Activated CD8-positive, alpha-beta memory T cell treated with anti-CD3 and anti-CD28 coated beads, Interleukin-2, amount 50 U/mL, for 1 hour (primary cell): ENCODE measurements around the gene LHX8.
"Not testable (repeated sequence)": the region's sequence is repeated elsewhere in the genome, so short reads cannot be mapped to it uniquely, and the experiment has no call there.

Experiments used
- DNase-seq: peaks from one replicate; pipeline ENCODE4 v3.0.0-alpha.2; 2020; ENCODE audit errors: extremely low read depth

Gene LHX8

DNA sequence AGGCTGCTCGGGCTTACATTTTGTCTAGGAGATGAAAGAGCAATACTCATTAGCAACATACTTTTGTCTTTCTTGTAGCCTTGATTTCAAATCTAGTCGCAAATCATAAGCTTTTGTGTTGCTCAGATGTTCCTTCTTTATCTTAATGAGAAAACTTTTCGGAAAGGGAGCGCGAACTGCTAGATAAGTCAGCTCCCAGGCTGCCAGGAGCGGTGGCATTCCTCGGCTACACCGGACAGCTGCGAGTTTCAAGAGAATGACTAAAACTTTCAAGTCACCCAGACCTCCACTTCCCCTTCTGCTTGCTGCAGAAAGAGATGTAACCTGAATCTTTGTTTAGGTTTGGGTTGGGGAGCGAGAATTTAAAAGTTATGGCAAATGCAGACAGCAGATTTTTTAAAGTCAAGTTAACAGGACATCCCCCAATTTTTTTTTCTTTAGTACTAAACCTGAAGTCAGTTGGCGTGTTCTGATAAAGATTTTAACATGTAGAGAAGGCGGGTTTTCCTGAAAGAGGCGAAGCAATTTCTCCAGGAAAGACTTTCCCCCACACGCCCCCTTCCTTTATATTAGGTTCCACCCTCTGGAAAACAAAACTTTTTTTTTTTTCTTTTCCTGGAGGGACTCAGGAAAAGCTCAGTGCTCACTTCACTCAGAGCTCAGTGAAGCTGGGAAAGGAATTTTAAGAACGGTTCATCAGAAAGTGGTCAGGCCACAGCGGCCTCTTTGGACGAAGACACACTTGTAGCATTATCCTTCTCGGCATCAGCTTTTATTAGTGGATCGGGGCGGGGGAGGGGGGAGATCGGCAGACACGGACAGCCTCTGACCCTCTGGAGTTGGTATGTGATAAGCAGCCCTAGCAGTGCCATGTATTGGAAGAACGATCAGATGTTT lies at the start of gene LHX8:
TSS of gene LHX8 (plus strand) at position 639 of the 897 bp plus-strand sequence. CDS start 2,227 bp downstream, outside the sequence.
- no peak for DNase-seq

DNA sequence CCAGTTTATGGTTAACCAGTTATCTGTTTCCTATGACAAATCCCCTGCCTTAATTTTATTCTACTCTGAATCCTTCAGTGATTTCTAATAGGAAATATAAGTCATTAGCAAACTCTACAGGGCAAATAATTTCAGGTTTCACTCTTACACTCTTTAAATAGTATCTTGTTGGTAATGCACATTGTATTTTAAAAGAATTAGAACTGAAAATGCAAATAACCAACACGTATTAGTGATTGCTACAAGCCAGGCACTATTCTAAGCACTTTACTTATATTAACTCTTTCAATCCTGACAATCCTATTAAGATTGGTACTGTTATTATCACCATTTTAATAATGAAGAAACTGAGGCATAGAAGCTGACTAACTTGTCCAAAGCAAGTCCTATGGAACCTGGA lies 48.3 kb upstream of the LHX8 start:
- DNase-seq: no peak

DNA sequence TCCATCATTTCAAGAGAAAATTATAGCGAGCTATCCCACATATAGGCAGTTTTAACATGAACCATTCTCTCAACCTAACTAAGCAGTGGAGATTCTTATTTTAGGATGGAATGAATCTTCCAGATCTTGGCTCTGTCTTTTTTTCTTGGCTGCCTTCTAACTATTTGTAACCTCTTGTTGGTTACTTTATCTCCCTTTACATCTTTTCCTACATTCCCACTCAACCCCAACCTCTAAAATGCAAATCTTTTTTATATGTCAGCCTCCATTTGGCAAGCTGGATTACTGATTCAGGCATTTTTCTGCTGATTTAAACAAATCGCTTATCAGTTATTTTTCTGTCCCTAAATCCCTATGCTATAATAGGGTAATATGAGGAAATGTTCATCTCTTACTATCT lies 46.9 kb upstream of the LHX8 start:
- DNase-seq: no peak

DNA sequence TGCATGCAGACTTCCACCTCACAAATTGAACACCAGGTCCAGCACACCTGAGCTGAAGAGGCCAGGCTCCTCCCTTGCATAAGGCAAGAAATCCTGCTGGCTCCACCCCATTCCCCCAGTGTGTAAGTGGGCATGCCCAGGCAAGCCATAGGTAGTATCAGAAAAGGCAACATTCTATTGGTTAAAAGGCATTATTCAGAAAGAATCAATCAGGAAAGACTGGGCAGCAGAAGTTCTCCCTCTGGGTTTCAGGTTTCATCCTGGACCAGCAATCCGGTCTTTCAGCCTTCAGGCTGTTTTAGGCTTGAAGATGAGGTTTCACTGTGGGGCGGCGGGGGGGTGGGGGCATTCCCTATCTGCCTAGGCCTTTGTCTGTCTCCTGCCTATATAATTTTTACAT lies 42.0 kb upstream of the LHX8 start:
- no peak for DNase-seq

DNA sequence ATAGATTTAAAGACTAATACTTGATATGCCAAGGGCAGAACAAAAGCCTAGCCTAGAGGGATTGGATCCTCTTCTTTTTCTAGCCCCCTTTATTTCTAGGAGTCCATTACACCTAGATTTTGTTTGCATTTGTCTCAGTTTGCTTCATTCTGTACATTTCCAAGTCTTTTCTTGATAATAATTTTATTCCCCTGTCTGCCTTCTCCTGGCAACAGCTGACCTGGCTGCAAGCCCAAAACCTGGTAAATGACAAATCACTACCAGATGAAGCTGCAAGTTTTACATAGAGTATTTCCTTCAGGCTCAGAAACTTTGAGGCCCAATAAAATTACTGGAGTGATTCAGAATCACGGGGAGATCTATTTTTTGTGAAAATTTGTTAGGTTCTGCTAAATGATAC lies 36.5 kb upstream of the LHX8 start:
- no peak for DNase-seq

DNA sequence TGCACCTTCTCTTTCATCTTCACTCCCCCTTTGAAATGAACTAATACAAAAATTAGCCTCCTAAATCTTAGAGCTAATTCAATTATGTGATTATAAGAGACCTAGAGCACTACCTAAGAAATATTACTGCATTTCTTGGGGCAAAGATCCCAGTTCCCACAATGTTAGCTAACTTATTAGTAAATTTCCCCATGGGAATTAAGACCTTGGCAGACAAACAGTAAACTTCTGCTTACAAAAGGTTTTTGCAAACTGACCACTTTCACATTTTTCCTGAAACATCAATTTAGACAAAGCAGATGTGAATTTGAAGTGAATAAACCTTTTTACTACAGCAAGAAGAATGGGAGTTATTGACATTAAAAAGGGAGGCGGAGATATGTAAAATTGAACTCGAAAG lies 34.6 kb upstream of the LHX8 start:
- DNase-seq: no peak

DNA sequence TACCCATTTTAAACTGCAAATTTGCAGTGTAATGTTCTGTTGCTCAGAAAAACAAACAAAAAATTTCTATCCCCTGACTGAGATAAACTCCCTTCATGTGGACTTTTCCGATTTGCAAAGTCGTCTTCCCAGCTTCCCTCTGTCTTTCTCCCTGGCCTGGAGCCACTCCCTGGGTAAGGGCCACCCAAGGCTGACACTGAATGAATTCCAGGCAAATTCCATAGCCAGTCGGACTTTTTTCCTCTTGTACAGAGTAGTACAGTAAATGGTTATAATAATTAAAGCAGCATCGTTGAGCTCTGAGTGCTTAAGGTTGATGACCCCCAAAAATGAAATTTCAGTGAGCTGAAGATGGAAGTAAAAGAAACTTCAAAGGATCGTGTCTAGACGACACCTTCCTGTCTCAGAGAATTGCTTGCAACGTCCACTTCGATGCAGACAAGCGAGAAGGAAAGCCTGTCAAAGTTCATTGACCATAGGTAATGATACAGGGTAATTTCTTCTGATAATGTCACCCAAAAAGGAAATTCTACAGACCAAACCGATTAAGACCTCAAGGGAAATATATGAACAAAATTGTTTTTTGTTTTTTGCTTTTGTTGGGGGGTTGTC lies 33.6 kb upstream of the LHX8 start:
- DNase-seq: no peak

DNA sequence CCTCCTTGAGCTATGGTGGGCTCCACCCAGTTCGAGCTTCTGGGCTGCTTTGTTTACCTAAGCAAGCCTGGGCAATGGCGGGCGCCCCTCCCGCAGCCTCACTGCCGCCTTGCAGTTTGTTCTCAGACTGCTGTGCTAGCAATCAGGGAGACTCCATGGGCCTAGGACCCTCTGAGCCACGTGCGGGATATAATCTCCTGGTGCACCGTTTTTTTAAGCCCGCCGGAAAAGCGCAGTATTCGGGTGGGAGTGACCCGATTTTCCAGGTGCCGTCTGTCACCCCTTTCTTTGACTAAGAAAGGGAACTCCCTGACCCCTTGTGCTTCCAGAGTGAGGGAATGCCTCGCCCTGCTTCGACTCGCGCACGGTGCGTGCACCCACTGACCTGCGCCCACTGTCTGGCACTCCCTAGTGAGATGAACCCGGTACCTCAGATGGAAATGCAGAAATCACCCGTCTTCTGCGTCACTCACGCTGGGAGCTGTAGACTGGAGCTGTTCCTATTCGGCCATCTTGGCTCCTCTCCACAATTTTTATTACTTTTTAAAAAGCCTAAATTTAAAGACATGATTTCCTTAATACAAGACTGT lies 21.7 kb upstream of the LHX8 start:
- not testable (repeated sequence) for DNase-seq

DNA sequence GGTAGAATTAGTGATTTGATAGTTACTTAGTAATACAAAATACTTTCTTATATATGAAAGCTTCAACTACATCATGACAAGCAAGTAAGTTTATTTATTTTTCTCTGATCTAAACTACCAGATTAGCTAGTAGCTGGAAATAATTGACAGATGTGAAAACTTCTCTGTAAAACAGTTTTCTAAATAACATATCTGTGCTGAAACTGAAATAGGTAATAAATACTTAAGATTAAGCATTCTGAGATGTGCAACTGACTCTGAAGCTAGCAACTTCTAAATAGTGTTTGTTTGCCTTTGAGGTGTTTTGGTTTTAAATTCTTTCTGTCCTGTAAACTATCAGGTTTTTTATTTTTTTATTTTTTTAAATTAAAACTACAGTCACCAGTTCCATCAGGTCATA lies 18.5 kb upstream of the LHX8 start:
- DNase-seq: no peak

DNA sequence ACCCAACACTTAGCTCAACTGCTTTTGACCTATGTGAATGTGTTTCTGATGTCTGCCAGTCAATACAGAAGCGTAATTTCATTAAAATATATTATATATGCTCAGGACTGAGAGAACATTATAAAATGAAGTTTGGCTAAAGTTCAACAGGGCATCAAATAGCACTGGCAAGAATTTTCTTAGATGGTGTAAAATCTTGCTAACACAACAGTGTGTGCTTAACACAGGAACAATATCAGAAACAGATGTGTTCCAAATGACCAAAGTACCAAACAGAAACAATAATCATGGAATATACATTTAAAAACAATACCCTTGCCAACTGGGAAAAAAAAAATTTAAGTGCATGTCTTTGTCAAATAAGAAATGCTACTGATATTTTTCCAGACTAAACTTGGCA lies 10.4 kb upstream of the LHX8 start:
- DNase-seq: no peak

DNA sequence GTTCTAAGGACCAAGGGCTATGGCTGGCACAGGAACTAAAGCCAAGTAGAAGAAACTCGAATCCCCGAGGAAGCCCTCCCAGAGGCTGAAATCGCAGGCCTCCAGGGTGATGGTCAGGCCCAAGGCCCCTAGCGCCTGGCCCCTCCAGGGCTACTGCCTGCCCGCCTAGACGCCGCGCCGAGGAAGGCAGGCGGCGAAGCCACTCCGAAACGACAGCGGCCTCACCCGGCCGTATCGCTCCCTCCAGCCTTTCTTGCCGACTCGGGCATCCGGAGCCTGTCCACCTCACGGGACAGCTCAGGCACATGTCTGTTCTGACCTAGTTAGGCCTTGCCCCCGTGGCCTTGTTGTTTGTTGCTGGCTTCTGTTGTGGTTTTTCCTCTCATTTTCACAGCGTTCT lies 9.7 kb upstream of the LHX8 start:
- no peak for DNase-seq

DNA sequence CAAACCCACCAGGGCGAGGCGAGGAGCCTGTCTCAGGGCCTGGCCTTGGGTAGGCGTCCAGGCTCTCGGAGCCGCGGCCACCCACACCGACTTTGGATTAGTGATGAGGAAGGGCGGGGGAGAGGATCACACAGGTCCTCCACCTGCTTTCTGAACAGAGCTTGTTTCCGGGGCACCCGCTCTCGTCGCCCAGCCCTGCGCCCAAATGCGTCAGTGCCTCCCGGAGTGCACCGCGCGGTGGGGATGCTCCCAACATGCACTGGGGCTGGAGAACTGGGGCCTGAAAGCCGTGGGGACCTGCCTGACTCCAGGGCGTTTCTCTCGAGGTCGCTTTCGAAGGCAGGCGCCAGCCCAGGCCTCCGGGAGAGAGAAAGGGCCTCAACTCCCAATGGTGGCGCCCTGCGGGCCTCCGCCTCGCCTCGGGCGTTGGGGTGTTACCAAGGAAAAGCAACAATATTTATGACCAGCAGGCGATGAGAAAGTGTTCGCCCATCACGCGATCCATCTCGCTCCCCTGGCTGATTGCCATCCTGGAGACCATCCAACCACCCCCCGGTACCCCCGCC lies 8.9 kb upstream of the LHX8 start:
- no peak for DNase-seq

DNA sequence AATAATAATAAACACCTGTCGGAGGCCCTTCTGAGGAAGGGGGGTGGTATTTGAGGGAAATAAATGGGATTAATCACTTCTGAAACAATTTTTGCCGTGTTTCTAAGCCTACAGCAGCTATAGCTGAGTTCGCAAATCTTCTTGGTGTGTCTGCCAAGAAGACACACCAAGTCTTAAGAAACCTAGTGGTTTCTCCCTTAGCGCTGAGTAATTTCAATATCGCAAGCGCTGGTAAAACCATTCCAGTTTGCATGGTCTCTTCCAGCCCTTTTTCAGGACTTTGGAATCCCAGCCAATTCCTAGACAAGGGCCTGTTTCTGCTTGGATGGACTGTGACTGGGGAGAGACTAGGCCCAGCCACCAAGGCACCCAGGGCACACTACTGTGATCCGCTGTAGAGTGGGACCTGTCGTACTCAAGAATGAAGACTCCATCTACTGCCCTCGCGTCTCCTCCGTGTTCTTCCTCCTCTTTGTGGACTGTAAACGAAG lies 7.5 kb upstream of the LHX8 start:
- no peak for DNase-seq

DNA sequence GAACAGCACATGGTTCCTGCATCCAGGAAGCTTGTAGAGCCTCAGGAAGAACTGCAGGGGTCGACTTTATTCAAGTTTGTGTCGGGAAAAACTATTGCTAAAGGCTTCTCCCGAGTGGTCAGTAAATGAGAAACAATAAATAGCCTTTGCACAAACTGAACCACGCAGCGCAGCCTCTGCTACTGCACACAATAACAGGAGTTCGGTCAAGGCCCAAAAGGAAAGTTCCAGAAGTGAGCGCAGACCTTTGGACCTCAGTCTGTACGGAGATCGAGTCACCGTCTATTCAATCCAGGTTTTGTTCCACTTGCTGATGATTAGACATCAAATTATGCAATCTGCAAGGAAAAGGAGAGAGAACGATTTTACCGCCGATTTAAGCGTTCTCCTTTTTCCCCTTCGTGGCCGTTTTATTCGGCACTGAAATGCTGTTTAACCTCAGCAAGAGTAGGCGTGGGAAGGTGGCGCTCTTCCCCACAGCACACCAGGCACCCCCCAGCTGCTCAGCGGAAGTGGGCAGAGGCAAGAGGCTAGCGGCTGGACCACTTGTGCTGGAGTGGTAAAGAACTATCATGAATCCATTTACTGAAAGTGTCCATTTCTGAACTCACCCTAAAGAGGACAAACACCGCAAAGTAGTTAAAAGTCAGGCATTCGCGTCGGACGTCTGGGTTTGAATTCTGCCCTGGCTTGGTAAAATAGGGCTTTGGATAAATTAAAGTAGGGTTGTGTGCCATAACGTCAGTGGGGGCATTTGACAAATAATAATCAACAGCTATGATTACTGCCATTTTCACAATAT lies 6.1 kb upstream of the LHX8 start:
- no peak for DNase-seq

DNA sequence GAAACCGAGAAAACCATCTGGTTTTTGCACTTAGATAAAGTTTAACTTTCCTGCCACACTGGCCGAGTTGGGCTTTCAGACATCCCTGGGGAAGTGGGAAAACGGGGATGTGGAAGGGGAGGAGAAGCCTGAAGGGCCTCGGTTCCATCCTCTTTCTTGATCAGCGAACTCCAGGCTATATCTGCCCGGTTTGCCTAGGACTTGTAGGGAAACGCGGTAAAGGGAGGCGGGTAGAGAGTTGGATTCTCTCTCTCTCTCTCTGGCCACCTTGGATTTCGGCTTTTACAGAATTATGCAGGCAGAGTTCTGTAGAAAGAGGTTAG lies 4.6 kb upstream of the LHX8 start:
- DNase-seq: no peak

DNA sequence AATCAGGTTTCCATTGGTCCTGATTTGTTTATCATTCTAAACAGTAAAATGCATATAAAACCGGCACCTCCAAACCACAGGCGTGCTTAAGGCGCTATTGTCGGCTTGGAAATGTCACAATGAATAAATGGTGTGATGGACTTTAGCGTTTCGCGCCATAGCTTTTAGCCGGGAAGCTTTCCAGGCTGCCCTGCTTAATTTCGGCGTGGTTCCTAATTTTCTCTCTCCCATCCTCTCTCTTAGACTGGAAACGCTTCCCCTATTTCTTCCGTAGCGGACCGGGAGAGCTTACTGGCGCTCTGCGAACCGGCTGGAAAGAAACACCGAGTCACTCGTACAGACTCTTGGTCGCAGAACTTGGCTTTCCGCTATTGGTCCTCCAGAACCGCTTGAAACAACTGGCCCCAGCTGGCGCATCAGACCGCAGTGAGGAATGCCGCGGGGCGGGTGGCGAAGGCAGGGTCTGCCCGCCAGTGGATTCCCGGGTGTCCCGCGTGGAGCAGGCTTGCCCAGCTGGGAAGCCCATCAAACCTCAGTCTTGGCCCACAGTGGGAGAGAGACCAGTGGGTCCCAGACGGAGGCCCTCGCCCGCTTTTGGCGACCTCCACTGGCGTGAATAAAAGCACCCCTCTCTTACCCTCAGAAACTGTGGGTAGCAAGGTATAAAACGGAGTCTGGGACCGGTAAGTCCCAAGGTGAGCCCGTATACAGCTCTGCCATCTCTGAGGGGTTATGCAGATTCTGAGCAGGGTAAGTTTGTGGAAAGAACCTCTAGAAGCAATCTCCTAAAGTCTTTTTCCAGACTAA lies 4.0 kb upstream of the LHX8 start:
- DNase-seq: no peak

DNA sequence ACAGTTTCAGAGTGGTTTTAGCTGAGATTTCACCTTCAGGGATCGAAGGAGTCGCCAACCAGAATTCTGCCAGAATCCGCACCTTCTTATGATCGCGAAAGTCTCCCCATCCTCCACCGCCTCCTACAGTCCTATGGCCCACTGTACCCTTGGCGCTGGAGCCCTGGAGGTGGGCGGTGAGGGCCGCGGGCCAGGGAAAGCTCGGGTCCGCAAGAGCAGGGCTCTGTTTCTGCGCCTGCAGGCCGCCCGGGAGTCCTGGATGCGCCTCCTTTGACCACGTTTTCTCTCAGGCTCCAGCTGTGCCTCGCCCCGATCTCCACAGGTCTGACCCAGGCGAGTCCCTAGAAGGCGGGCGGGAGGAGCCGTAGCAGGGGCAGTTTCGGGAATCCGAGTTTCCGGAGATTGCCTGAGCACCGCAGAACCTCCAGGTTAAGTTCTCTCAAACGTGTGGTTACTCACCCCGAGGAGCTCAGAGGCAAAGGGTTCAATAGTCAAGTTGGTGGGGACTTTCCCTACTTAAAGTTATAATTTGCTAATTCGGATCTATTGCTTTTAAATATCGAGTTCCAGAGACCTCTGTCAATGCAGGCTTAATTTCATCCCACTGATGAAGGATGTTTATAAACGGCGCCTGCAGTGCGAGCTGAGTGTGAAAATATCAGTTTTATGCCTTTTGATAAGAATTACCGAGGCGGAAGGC lies 3.2 kb upstream of the LHX8 start:
- DNase-seq: no peak

DNA sequence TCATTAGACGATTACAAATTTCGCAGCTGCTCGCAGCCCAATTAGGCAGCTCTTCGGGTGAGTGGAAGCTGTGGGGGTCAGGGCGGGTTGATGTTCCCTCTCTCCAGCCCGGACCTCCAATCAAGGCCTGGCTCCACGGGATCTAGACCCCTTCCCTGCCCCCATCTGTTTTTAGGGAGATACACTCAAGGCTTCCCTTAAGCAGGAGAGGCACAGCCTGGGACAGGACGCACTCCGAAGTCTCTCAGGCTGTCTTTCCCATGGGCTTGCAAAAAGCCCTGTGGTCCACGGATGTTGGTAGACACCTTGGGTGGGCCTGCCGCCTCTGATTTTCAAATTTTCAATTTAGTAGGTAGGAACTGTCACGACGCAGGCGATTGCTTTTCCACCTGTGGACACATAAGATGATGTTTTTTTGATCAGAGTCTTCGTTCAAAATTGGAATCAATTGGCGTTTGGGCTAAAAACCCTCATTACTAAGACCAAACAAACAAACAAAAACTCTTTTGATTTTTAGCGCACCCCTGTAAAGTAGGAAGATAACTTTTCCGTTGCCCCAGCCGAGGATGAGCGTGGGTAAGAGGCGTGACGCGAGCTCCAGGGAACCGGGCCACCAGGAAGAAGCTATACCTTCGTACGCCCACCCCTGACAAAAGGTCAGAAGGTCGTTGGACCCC lies 2.5 kb upstream of the LHX8 start:
- DNase-seq: no peak

DNA sequence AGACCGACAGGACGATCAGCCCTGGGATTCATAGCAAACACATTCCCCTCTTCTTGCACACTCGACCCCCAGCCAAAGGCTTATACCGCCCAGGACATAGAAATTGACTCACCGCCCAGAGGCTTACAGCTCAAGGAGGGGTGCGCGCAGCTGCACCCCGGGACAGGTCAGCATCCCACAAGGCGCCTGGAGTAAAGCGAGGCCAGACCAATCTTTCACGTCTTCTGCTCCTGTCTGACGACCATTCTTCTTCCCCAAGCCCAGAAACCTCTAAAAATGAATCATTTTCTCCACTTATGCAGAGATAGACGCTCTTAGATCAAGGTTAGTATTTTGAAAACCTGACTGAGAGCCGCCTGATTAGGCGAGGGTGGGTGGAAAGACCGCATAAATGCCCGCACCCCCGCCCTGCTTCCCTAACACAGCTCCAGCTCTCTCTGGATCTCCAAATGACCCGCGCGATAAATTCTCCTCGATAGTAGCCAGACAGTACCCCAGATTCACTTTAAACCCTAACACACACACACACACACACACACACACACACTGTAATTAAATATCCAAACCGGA lies 1.9 kb upstream of the LHX8 start:
- no peak for DNase-seq
